Measurements from ENCODE around the gene CNTN6. TPM values are rescaled to one million over a fixed set of nuclear protein-coding genes. Genes with fewer than 3 reads are reported as not detected.

Gene CNTN6
- total RNA-seq, 4 donors from 2014 or later = not detected

- TF ChIP-seq POLR2A (IDR thresholded peaks at IDR 0.05) (no peak), CTCF (IDR thresholded peaks at IDR 0.05) (no peak)
- intact Hi-C loops (cut with DNase I; ENCODE audit: low total_unique reads) = no loop called here
- H3K4me3 ChIP-seq (ENCODE audit: low read depth, poor library complexity, severe bottlenecking) = no peak overlapping the region
- DNase-seq (ENCODE audit: low spot score in 2 of 2) = no peak
- WGBS, 2 donors = 74 to 80% methylated on average over 2 of the region's 2 CpGs
Observed at GRCh38 chr3:1439395-1439794, 346.6 kb downstream of the CNTN6 start.

GRCh38 chr3:1442271-1442670 lies 349.4 kb downstream of the CNTN6 start:
- intact Hi-C loops (cut with DNase I; ENCODE audit: low total_unique reads) = no loop called here
- WGBS, 2 donors = 83 to 92% methylated on average over 3 of the region's 3 CpGs
- TF ChIP-seq POLR2A (IDR thresholded peaks at IDR 0.05) (no peak), CTCF (IDR thresholded peaks at IDR 0.05) (no peak)

GRCh38 chr3:1444195-1444594 lies 351.4 kb downstream of the CNTN6 start:
- no peak for DNase-seq (ENCODE audit: low spot score in 2 of 2)
- intact Hi-C loops (cut with DNase I; ENCODE audit: low total_unique reads) = no loop called here
- 63 to 74% methylated on average over 3 of the region's 3 CpGs for WGBS, 2 donors
- TF ChIP-seq CTCF (IDR thresholded peaks at IDR 0.05) = no peak
- no peak for TF ChIP-seq POLR2A (IDR thresholded peaks at IDR 0.05)
- H3K4me3 ChIP-seq (ENCODE audit: low read depth, poor library complexity, severe bottlenecking) = no peak overlapping the region

More at GRCh38 chr3:1442271-1442670, 349.4 kb downstream of the CNTN6 start:
- no peak for DNase-seq (ENCODE audit: low spot score in 2 of 2)
- no peak overlapping the region for H3K4me3 ChIP-seq (ENCODE audit: low read depth, poor library complexity, severe bottlenecking)

GRCh38 chr3:1446531-1446930 lies 353.7 kb downstream of the CNTN6 start:
- DNase-seq (ENCODE audit: low spot score in 2 of 2) = no peak
- no peak for TF ChIP-seq POLR2A (IDR thresholded peaks at IDR 0.05)
- no peak for TF ChIP-seq CTCF (IDR thresholded peaks at IDR 0.05)
- no peak overlapping the region for H3K4me3 ChIP-seq (ENCODE audit: low read depth, poor library complexity, severe bottlenecking)
- intact Hi-C loops (cut with DNase I; ENCODE audit: low total_unique reads) = no loop called here

GRCh38 chr3:1447452-1447851 lies 354.6 kb downstream of the CNTN6 start:
- 65 to 67% methylated on average over 1 of the region's 1 CpG for WGBS, 2 donors
- no peak for DNase-seq (ENCODE audit: low spot score in 2 of 2)
- TF ChIP-seq CTCF (IDR thresholded peaks at IDR 0.05) (no peak), POLR2A (IDR thresholded peaks at IDR 0.05) (no peak)
- intact Hi-C loops (cut with DNase I; ENCODE audit: low total_unique reads) = no loop called here
- no peak overlapping the region for H3K4me3 ChIP-seq (ENCODE audit: low read depth, poor library complexity, severe bottlenecking)

- TF ChIP-seq POLR2A (IDR thresholded peaks at IDR 0.05) = no peak
- TF ChIP-seq CTCF (IDR thresholded peaks at IDR 0.05) = no peak
- intact Hi-C loops (cut with DNase I; ENCODE audit: low total_unique reads) = no loop called here
- DNase-seq (ENCODE audit: low spot score in 2 of 2) = no peak
- H3K4me3 ChIP-seq (ENCODE audit: low read depth, poor library complexity, severe bottlenecking) = no peak overlapping the region
Observed at GRCh38 chr3:1448443-1448842, 355.6 kb downstream of the CNTN6 start.

All from lower leg skin (tissue), 4 donors.